ENCODE measurements around the gene LRRC47. TPM values are rescaled to one million over a fixed set of nuclear protein-coding genes. Genes with fewer than 3 reads are reported as not detected.

LRRC47 gene
- total RNA-seq, 2 experiments from 2014 or later, result 22.0 to 23.9 TPM

GRCh38 chr1:3772715-3773571, 23.4 kb downstream of the LRRC47 start, which contains the start of gene SMIM1:
Gene SMIM1, plus strand, starts transcription at chr1:3772749. Its CDS starts 2,625 bp downstream, at chr1:3775374.
- H3K36me3 Mint-ChIP-seq (ENCODE audit: low read depth), result no peaks in the 10 kb centered on the region
- H3K4me1 Mint-ChIP-seq (ENCODE audit: low read depth), result peaks cover 12% of the 10 kb centered on the region
- DNase-seq, result no peak
- no peaks in the 10 kb centered on the region for H3K9me3 Mint-ChIP-seq
- CTCF ChIA-PET, result no interaction called here
- no peaks in the 10 kb centered on the region for H3K27me3 Mint-ChIP-seq (ENCODE audit: low read depth)
- intact Hi-C loops (cut with micrococcal nuclease), result loop anchor here (1.0 to 2.0 kb wide), 4 partner anchors 23 to 128 kb away; partner anchors contain the start of genes C1orf174, CEP104, DFFB and LRRC47
- H3K27ac Mint-ChIP-seq, result peak within 1 kb of the TSS; percentile 8
- H3K4me3 Mint-ChIP-seq, result peak within 1 kb of the TSS; percentile 65

DNA sequence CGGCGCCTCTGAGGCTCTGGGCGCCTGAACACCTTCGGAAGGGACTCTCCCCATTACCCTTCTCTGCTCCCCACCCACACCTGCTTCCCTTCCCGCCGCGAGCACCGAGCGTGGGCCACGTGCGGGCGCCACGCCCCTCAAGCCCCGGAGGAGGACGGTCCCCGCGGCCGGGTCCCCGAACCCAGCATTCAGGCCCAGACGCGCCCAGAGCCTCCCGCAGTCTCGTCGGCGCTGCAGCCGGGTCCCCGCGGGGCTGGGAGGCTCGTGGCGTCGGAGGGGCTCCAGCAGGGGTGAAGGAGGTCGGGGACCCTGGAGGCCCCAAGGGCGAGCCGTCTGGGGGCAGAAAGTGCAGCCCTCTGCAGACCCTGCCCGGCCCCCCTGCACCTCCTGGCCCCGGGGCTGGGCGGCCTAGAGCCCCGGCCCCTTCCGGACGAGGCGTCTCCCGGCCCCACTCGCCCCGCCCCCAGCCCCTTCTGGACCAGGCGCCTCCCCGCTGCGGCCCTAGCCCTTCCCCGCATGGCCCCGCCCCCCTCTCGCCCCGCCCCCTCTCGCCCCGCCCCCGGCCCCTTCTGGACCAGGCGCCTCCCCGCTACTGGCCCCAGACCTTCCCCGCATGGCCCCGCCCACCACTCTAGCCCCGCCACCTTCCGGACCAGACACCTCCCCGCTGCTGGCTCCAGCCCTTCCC, 24.1 kb downstream of the LRRC47 start:
- Mint-ChIP-seq H3K4me3 (peak overlapping the region; percentile 65), H3K4me1 (ENCODE audit: low read depth) (peaks cover 12% of the 10 kb centered on the region), H3K27ac (peak overlapping the region; percentile 8), H3K27me3 (ENCODE audit: low read depth) (no peaks in the 10 kb centered on the region), H3K9me3 (no peaks in the 10 kb centered on the region), H3K36me3 (ENCODE audit: low read depth) (no peaks in the 10 kb centered on the region)
- CTCF ChIA-PET, result no interaction called here
- DNase-seq, result peak; percentile 94
- intact Hi-C loops (cut with micrococcal nuclease), result loop anchor here (1.0 to 2.0 kb wide), 4 partner anchors 24 to 129 kb away; partner anchors contain the start of genes C1orf174, CEP104, DFFB and LRRC47

DNA sequence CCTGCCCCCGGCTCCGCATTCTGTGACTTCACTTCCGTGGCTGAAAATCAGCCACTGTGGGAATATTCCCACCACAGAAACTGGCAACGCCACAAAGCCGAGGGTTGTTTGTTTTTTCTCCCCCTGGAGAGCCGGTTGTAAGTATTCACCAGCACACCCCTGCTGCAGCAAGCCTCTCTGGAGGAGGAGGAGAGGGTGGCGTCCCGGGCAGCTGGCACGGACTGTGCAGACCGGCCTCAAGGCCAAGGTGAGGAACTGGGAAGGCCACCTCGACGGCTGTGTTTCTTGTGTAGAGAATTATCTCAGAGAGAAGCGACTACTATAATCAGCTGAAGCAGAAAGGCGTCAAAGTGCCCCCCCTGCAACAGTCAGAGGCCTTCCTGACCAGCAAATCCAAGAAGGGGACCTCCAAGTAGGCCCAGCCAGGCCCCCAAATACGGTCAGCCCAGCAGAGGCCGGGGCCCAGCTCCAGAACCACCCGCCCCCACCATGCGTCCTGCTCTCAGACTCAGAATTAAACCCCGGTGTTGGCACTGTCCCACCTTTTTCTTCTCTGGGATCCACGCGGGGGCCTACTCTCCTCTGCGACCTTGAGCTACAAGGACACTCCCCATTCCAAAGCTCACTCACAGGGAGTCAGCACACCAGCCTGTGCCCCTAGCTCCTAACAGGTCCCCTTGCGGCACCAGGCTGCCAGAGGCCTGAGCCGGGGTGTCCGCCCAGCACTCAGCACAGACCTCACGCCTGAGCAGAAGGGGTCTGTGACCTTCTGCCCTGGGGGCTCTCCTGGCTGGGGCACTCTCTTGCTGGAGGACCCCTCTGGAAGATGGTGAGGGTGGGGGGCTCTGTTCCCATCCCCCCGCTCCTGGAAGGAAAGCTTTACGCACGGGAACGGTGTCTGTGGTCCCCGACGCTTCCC, 24.9 kb downstream of the LRRC47 start:
- peaks cover 12% of the 10 kb centered on the region for H3K4me1 Mint-ChIP-seq (ENCODE audit: low read depth)
- no peaks in the 10 kb centered on the region for H3K27me3 Mint-ChIP-seq (ENCODE audit: low read depth)
- H3K4me3 Mint-ChIP-seq, result peak overlapping the region; percentile 65
- no peaks in the 10 kb centered on the region for H3K9me3 Mint-ChIP-seq
- peak overlapping the region; percentile 8 for H3K27ac Mint-ChIP-seq
- no peak for DNase-seq
- intact Hi-C loops (cut with micrococcal nuclease), result loop anchor here (1.0 to 2.0 kb wide), 4 partner anchors 24 to 129 kb away; partner anchors contain the start of genes C1orf174, CEP104, DFFB and LRRC47
- CTCF ChIA-PET, result no interaction called here
- no peaks in the 10 kb centered on the region for H3K36me3 Mint-ChIP-seq (ENCODE audit: low read depth)

GRCh38 chr1:3770047-3770765, 26.1 kb downstream of the LRRC47 start:
- peak overlapping the region; percentile 48 for H3K4me3 Mint-ChIP-seq
- H3K4me1 Mint-ChIP-seq (ENCODE audit: low read depth), result peaks cover 12% of the 10 kb centered on the region
- H3K36me3 Mint-ChIP-seq (ENCODE audit: low read depth), result no peaks in the 10 kb centered on the region
- CTCF ChIA-PET, result no interaction called here
- peaks cover 4% of the 10 kb centered on the region for H3K27me3 Mint-ChIP-seq (ENCODE audit: low read depth)
- intact Hi-C loops (cut with micrococcal nuclease), result no loop called here
- H3K27ac Mint-ChIP-seq, result no peak overlapping the region
- no peak for DNase-seq
- no peaks in the 10 kb centered on the region for H3K9me3 Mint-ChIP-seq

GRCh38 chr1:3768811-3769390, 27.4 kb downstream of the LRRC47 start:
- H3K27me3 Mint-ChIP-seq (ENCODE audit: low read depth), result peaks cover 6% of the 10 kb centered on the region
- H3K36me3 Mint-ChIP-seq (ENCODE audit: low read depth), result no peaks in the 10 kb centered on the region
- peaks cover 12% of the 10 kb centered on the region for H3K4me1 Mint-ChIP-seq (ENCODE audit: low read depth)
- intact Hi-C loops (cut with micrococcal nuclease), result no loop called here
- no peak overlapping the region for H3K27ac Mint-ChIP-seq
- H3K9me3 Mint-ChIP-seq, result no peaks in the 10 kb centered on the region
- H3K4me3 Mint-ChIP-seq, result no peak overlapping the region
- no peak for DNase-seq
- CTCF ChIA-PET, result interaction anchor here (0.7 kb wide), 1 partner anchor 14 kb away, joined by 3 read pairs; no protein-coding TSS in a partner anchor

- peaks cover 12% of the 10 kb centered on the region for H3K4me1 Mint-ChIP-seq (ENCODE audit: low read depth)
- peaks cover 6% of the 10 kb centered on the region for H3K27me3 Mint-ChIP-seq (ENCODE audit: low read depth)
- DNase-seq, result no peak
- H3K9me3 Mint-ChIP-seq, result no peaks in the 10 kb centered on the region
- CTCF ChIA-PET, result interaction anchor here (0.6 to 1.1 kb wide), 2 partner anchors 43 kb away, joined by 3 read pairs; no protein-coding TSS in a partner anchor
- no peak overlapping the region for H3K4me3 Mint-ChIP-seq
- intact Hi-C loops (cut with micrococcal nuclease), result no loop called here
- H3K27ac Mint-ChIP-seq, result no peak overlapping the region
- no peaks in the 10 kb centered on the region for H3K36me3 Mint-ChIP-seq (ENCODE audit: low read depth)
These were observed 28.9 kb downstream of the LRRC47 start for GRCh38 chr1:3767328-3767925.

DNA sequence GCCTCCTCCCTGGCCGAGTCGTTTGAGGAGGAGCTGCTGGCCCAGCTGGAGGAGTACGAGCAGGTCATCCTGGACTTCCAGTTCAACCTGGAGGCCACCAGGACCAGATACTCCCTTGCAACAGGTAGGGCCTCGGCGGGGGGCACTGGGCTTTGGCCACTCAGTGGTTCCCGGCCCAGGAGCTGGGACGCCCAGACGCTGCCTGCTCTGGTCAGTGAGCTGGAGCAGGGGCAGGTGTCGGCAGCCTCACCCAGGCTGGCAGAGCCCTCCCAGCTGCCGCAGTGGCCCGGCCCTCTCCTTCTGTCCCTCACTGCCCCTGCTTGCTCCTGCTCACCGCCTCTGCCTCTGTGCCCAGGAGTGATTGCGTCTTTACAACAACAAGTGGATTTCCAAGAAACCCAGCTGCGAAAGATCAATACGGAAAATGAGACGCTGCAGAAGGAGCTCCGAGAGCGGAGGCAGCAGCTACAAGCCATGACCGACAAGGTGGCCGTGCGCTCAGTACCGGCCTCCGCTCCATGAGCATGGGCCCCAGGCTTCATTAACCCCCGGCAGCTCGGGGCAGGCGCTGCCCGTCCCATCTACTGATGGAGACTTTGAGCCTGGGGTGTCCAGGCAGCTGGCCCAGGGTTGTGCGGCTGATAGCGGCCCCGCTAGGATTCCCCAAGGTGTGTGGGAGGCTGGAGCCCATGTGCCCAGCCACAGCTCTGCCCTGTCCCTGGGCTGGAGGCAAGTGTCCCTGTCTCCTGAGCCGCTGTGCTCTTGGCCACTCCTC, 32.8 kb downstream of the LRRC47 start:
- intact Hi-C loops (cut with micrococcal nuclease), result no loop called here
- H3K27me3 Mint-ChIP-seq (ENCODE audit: low read depth), result peaks cover 18% of the 10 kb centered on the region
- DNase-seq, result no peak
- H3K4me3 Mint-ChIP-seq, result no peak overlapping the region
- CTCF ChIA-PET, result no interaction called here
- no peak overlapping the region for H3K27ac Mint-ChIP-seq
- H3K9me3 Mint-ChIP-seq, result peaks cover 5% of the 10 kb centered on the region
- no peaks in the 10 kb centered on the region for H3K36me3 Mint-ChIP-seq (ENCODE audit: low read depth)
- H3K4me1 Mint-ChIP-seq (ENCODE audit: low read depth), result no peaks in the 10 kb centered on the region

DNA sequence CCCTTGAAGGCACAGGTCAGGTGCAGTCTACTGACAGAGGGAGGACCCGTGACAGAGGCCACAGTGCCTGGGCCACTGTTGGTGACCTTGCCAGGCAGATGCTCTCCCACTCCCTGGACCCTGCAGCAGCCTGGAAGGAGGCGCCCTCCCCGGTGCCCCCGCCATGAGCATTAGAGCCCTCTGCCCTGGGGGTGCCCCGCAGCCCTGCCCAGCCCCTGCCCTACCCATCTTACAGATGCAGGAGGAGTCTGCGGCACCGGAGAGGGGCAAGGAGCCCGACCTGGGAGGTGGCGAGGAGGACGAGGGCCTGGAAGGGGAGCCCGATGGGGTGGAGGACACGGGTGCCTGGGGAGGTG, 33.4 kb downstream of the LRRC47 start:
- intact Hi-C loops (cut with micrococcal nuclease), result no loop called here
- H3K4me3 Mint-ChIP-seq, result no peak overlapping the region
- peaks cover 5% of the 10 kb centered on the region for H3K9me3 Mint-ChIP-seq
- no peaks in the 10 kb centered on the region for H3K36me3 Mint-ChIP-seq (ENCODE audit: low read depth)
- peaks cover 18% of the 10 kb centered on the region for H3K27me3 Mint-ChIP-seq (ENCODE audit: low read depth)
- CTCF ChIA-PET, result no interaction called here
- DNase-seq, result no peak
- H3K4me1 Mint-ChIP-seq (ENCODE audit: low read depth), result no peaks in the 10 kb centered on the region
- H3K27ac Mint-ChIP-seq, result no peak overlapping the region

DNA sequence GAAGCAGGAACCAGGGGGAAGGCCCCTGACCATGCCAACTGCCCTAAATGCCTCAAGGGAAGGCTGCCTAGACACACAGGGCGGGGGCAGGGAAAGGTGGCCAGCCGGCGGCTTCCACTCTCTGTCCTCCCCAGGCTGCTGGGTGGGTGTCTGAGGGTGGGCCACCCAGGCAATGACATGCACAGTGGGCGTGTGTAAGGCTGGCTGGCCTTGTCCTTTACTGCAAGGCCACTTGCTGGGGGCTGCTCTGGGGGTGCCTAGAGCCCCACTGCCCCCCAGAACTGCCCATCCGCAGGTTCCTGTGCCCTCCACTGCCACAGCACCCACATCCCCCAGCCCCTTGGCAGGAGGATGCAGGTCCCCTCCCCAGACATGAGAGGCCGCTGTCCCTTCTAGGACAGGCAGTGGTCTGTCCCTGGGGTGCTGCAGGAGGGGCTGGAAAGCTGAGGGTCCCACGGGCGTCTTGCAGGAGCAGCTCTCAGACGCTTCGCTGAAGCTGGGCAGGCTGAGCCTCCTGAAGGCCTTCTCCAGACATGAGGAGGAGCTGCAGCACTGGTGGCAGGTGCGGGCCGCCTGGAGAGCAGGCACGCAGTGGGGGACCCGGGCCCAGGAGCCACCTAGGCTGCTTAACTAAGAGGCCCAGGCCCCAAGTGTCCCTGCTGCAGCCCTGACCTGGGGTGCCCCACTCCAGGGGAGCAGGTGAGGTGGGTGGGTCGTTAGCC, 34.0 kb downstream of the LRRC47 start:
- Mint-ChIP-seq H3K27me3 (ENCODE audit: low read depth) (peaks cover 18% of the 10 kb centered on the region), H3K4me1 (ENCODE audit: low read depth) (no peaks in the 10 kb centered on the region), H3K4me3 (no peak overlapping the region), H3K27ac (no peak overlapping the region), H3K36me3 (ENCODE audit: low read depth) (no peaks in the 10 kb centered on the region), H3K9me3 (peaks cover 5% of the 10 kb centered on the region)
- no peak for DNase-seq
- intact Hi-C loops (cut with micrococcal nuclease), result no loop called here
- CTCF ChIA-PET, result interaction anchor here (0.7 kb wide), 1 partner anchor 111 kb away, joined by 3 read pairs; no protein-coding TSS in a partner anchor
